Upper lobe of right lung (tissue), 1 donor: ENCODE measurements around the gene INCENP. TPM values are rescaled to one million over a fixed set of nuclear protein-coding genes. Genes with fewer than 3 reads are reported as not detected.

Experiments used
- ATAC-seq: fragments of 200-7000 bp; cut with Tn5 transposase; one replicate; pipeline ENCODE4 v1.9.1; 2020; ENCODE audit warnings: mild to moderate bottlenecking, moderate library complexity
- DNase-seq: peaks from one replicate; pipeline ENCODE4 v3.0.0-alpha.2; 2020
- H3K27ac ChIP-seq: fragments of 200-600 bp; one replicate; pipeline ENCODE4 v1.8.0; 2022
- H3K27me3 ChIP-seq: fragments of 200-600 bp; one replicate; pipeline ENCODE4 v1.8.0; 2022; ENCODE audit warnings: mild to moderate bottlenecking
- H3K36me3 ChIP-seq: fragments of 200-600 bp; one replicate; pipeline ENCODE4 v1.8.0; 2022
- H3K4me1 ChIP-seq: fragments of 200-600 bp; one replicate; pipeline ENCODE4 v1.8.0; 2022
- H3K4me3 ChIP-seq: fragments of 200-600 bp; one replicate; pipeline ENCODE4 v1.8.0; 2022; ENCODE audit warnings: mild to moderate bottlenecking
- H3K9me3 ChIP-seq: fragments of 200-600 bp; one replicate; pipeline ENCODE4 v1.8.0; 2022
- intact Hi-C: fragments of 100-400 bp; cut with DNase I; formaldehyde crosslinking; loops from one replicate; pipeline ENCODE4 v1.11.0; 2022
- total RNA-seq: library from RNA; stranded (reverse); fragmentation: NEBNext Ultra II Directional; extraction: Animal tissue kit (Norgen Biotek cat#: 25700); gene quantifications from one replicate; pipeline ENCODE4 v1.2.1, GENCODE V29; 2021
- TF ChIP-seq, protein P1 (sequence below): fragments of 200-600 bp; IDR thresholded peaks from one replicate; pipeline ENCODE4 v1.8.0; 2022; ENCODE audit warnings: antibody characterized with exemption
- donor health status: DM: no; HTN: yes; CAD: no; lungs with severe emphysema.

INCENP gene
- total RNA-seq, 1 donor from 2014 or later, result 19.5 TPM

DNA sequence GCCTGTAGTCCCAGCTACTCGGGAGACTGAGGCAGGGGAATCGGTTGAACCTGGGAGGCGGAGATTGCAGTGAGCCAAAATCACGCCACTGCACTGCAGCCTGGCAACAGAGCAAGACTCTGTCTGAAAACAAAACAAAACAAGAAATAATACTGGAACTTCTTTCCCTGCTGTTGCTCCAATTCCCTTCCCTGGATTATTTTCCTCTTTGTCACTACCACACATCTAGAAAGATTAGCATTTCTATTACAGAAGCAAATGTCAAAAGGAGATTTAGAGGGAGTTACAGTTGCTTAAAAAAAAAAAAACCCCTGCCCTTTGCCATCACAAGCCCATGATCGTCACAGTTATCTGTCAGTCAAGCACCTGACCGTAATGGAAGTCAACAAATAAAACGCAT lies 48.5 kb downstream of the INCENP start:
- H3K4me3 ChIP-seq, result no peak overlapping the region
- H3K4me1 ChIP-seq, result no peaks in the 10 kb centered on the region
- no peak for DNase-seq
- no peak overlapping the region for H3K27ac ChIP-seq
- no peak for ATAC-seq
- H3K27me3 ChIP-seq, result peaks cover 14% of the 10 kb centered on the region
- TF ChIP-seq, protein P1, sequence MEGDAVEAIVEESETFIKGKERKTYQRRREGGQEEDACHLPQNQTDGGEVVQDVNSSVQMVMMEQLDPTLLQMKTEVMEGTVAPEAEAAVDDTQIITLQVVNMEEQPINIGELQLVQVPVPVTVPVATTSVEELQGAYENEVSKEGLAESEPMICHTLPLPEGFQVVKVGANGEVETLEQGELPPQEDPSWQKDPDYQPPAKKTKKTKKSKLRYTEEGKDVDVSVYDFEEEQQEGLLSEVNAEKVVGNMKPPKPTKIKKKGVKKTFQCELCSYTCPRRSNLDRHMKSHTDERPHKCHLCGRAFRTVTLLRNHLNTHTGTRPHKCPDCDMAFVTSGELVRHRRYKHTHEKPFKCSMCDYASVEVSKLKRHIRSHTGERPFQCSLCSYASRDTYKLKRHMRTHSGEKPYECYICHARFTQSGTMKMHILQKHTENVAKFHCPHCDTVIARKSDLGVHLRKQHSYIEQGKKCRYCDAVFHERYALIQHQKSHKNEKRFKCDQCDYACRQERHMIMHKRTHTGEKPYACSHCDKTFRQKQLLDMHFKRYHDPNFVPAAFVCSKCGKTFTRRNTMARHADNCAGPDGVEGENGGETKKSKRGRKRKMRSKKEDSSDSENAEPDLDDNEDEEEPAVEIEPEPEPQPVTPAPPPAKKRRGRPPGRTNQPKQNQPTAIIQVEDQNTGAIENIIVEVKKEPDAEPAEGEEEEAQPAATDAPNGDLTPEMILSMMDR, result no peak
- no peaks in the 10 kb centered on the region for H3K9me3 ChIP-seq
- H3K36me3 ChIP-seq, result no peaks in the 10 kb centered on the region
- intact Hi-C loops, result no loop called here

DNA sequence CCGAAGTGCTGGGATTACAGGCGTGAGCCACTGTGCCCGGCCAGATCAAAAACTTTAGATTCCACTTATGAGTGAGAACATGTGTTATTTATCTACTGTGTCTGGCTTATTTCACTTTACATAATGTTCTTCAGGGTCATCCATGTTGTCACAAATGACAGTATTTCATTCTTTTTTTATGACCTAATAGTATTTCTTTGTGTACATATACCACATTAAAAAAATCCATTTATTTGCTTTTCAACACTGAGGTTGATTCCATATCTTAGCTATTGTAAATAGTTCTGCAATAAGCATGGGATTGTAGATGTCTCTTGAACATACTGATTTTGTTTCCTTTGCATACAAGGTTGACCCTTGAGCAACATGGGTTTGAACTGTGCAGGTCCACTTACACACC lies 53.0 kb downstream of the INCENP start:
- ATAC-seq (no peak), DNase-seq (no peak)
- Histone ChIP-seq H3K4me1 (no peaks in the 10 kb centered on the region), H3K9me3 (no peaks in the 10 kb centered on the region), H3K36me3 (no peaks in the 10 kb centered on the region), H3K4me3 (no peak overlapping the region), H3K27ac (no peak overlapping the region), H3K27me3 (peaks cover 19% of the 10 kb centered on the region)
- TF ChIP-seq, protein P1, result no peak
- intact Hi-C loops, result no loop called here

DNA sequence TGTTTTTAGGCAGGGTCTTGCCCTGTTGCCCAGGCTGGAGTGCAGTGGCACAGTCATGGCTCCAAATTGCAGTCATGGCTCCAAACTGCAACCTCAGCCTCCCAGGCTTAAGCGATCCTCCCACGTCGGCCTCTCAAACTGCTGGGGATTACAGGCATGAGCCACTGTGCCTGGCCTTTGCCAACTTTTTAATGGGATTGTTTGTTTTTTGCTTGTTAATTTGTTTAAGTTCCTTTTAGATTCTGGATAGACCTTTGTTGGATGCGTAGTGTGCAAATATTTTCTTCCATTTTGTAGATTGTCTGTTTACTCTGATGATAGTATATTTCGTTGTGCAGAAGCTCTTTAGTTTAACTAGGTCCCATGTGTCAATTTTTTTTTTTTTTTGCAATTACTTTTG lies 56.2 kb downstream of the INCENP start:
- no peaks in the 10 kb centered on the region for H3K36me3 ChIP-seq
- no peaks in the 10 kb centered on the region for H3K4me1 ChIP-seq
- intact Hi-C loops, result no loop called here
- H3K4me3 ChIP-seq, result no peak overlapping the region
- ATAC-seq (no peak), DNase-seq (no peak)
- no peaks in the 10 kb centered on the region for H3K9me3 ChIP-seq
- peaks cover 16% of the 10 kb centered on the region for H3K27me3 ChIP-seq
- H3K27ac ChIP-seq, result no peak overlapping the region
- TF ChIP-seq, protein P1, result no peak

DNA sequence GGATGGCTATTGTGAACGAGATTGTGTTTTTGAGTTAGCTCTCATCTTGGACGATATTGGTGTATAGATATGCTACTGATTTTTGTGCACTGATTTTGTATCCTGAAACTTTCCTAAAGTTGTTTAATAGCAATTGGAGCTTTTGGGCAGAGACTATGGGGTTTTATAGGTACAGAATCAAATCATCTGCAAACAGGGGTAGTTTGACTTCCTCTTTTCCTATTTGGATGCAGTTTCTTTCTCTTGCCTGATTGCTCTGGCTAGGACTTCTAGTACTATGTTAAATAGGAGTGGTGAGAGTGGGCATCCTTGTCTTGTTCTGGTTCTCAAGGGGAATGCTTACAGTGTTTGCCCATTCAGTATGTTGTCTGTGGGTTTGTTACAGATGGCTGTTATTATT lies 57.3 kb downstream of the INCENP start:
- DNase-seq, result no peak
- Histone ChIP-seq H3K27me3 (peaks cover 12% of the 10 kb centered on the region), H3K36me3 (no peaks in the 10 kb centered on the region), H3K4me3 (no peak overlapping the region), H3K9me3 (no peaks in the 10 kb centered on the region), H3K4me1 (no peaks in the 10 kb centered on the region), H3K27ac (no peak overlapping the region)
- no peak for ATAC-seq
- TF ChIP-seq, protein P1, result no peak
- intact Hi-C loops, result no loop called here

DNA sequence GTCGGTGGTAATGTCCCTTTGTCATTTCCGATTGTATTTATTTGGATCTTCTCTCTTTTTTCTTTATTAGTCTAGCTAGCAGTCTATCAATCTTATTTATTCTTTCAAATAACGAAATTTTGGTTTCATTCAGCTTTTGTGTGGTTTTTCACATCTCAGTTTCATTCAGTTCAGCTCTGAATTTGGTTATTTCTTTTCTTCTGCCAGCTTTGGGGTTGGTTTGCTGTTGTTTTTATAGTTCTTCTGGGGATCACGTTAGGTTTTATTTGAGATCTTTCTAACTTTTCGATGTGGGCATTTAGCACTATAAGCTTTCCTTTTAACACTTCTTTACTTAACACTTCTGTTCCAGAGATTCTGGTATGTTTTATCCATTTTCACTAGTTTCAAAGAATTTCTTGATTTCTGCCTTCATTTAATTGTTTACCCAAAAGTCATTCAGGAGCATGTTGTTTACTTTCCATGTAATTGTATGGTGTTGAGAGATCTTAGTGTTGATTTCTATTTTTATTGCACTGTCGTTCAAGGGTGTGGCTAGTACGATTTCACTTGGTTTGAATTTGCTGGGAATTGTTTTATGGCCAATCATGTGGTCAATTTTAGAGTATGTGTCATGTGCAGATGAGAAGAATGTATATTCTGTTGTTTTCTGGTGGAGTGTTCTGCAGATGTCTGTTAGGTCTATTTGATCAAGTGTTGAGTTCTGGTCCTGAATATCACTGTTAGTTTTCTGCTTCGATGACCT lies 58.5 kb downstream of the INCENP start:
- Histone ChIP-seq H3K9me3 (no peaks in the 10 kb centered on the region), H3K36me3 (no peaks in the 10 kb centered on the region), H3K27me3 (peaks cover 12% of the 10 kb centered on the region), H3K4me1 (no peaks in the 10 kb centered on the region), H3K4me3 (no peak overlapping the region), H3K27ac (no peak overlapping the region)
- DNase-seq, result no peak
- TF ChIP-seq, protein P1, result no peak
- ATAC-seq, result no peak
- intact Hi-C loops, result no loop called here

DNA sequence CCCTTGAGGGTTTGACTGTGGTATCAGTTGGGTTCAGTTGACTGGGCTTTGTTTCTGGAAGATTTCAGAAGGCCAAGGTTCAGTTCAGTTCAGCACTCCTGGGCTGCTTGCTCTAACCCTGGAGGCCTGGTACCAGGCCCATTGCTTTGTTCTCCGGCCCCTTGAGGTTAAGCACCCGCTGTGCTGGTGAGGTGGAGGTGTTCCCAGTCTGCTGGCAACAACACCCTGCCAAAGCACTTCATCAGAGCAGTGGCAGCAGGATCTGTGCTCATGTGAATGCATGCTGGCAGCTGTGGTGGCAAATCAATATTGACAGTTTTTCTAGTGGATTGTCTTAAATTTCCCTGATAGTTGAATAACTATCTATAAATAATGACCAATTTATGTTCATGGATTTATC lies 62.4 kb downstream of the INCENP start:
- Histone ChIP-seq H3K27ac (no peak overlapping the region), H3K9me3 (no peaks in the 10 kb centered on the region), H3K27me3 (peaks cover 23% of the 10 kb centered on the region), H3K4me1 (no peaks in the 10 kb centered on the region), H3K36me3 (no peaks in the 10 kb centered on the region), H3K4me3 (no peak overlapping the region)
- TF ChIP-seq, protein P1, result no peak
- intact Hi-C loops, result no loop called here
- DNase-seq (no peak), ATAC-seq (peak; percentile 56)
